PC-3 (cell line): ENCODE measurements around the gene WDR62. TPM values are rescaled to one million over a fixed set of nuclear protein-coding genes. Genes with fewer than 3 reads are reported as not detected.

Experiments used
- ATAC-seq: fragments of 200-7000 bp; cut with Tn5 transposase; 2 replicates; pipeline ENCODE4 v1.9.1; 2020; ENCODE audit warnings: mild to moderate bottlenecking, moderate library complexity
- BruUV-seq: library from RNA; stranded (reverse); fragments of 400-500 nt; replicated peaks from 2 replicates; lab custom pipeline; 2021; lab: Mats Ljungman, UMichigan
- CTCF ChIA-PET: fragments of 300-600 bp; sonication (Branson Sonifier 250); formaldehyde crosslinking; loops from one replicate; lab custom pipeline; 2022; ENCODE audit warnings: antibody characterized with exemption; lab: Charles Lee
- POLR2A ChIA-PET: fragments of 300-600 bp; sonication (Branson Sonifier 250); formaldehyde crosslinking; loops from one replicate; lab custom pipeline; 2022; ENCODE audit warnings: antibody characterized with exemption; ENCODE audit not compliant: unreplicated experiment; lab: Charles Lee
- DNase-seq: peaks from one replicate; pipeline ENCODE4 v3.0.0-alpha.2; 2015
- H2AFZ ChIP-seq: fragments of 300-600 bp; sonication (generic); 2 replicates; pipeline ENCODE4 v1.6.0; 2016; ENCODE audit warnings: antibody characterized with exemption, low read length
- H3F3A ChIP-seq: fragments of 300-600 bp; sonication (generic); one replicate; pipeline ENCODE4 v1.6.0; 2017; ENCODE audit warnings: antibody characterized with exemption, low read length, control low read depth, mild to moderate bottlenecking; ENCODE audit not compliant: unreplicated experiment
- H3K27ac ChIP-seq: fragments of 300-600 bp; sonication (generic); 2 replicates; pipeline ENCODE4 v1.5.1; 2016; ENCODE audit warnings: mild to moderate bottlenecking, low read length
- H3K27me3 ChIP-seq: fragments of 300-600 bp; sonication (generic); 2 replicates; pipeline ENCODE4 v1.6.1; 2016; ENCODE audit warnings: low read length, mixed read lengths
- H3K36me3 ChIP-seq: fragments of 300-600 bp; sonication (generic); 2 replicates; pipeline ENCODE4 v1.6.1; 2016; ENCODE audit warnings: low read depth, mixed run types, low read length, mixed read lengths
- H3K4me1 ChIP-seq: fragments of 300-600 bp; sonication (generic); 2 replicates; pipeline ENCODE4 v1.5.1; 2016; ENCODE audit warnings: low read length; ENCODE audit not compliant: insufficient read depth
- H3K4me2 ChIP-seq: fragments of 300-600 bp; sonication (generic); 2 replicates; pipeline ENCODE4 v1.6.0; 2016; ENCODE audit warnings: low read length
- H3K4me3 ChIP-seq: fragments of 300-600 bp; sonication (generic); 2 replicates; pipeline ENCODE4 v1.5.1; 2016; ENCODE audit warnings: mild to moderate bottlenecking, low read length, mixed read lengths
- H3K79me2 ChIP-seq: fragments of 300-600 bp; sonication (generic); 2 replicates; pipeline ENCODE4 v1.6.1; 2017; ENCODE audit warnings: low read length, mixed read lengths
- H3K9ac ChIP-seq: fragments of 300-600 bp; sonication (generic); 2 replicates; pipeline ENCODE4 v1.6.0; 2016; ENCODE audit warnings: mild to moderate bottlenecking, low read length
- H3K9me2 ChIP-seq: fragments of 300-600 bp; sonication (generic); replicated peaks from 2 replicates; pipeline ENCODE4 v1.6.1; 2016; ENCODE audit warnings: mixed run types, low read length, mixed read lengths
- H3K9me3 ChIP-seq: fragments of 300-600 bp; sonication (generic); 2 replicates; pipeline ENCODE4 v1.6.1; 2016; ENCODE audit warnings: low read length, mixed read lengths
- H4K20me1 ChIP-seq: fragments of 300-600 bp; sonication (generic); 2 replicates; pipeline ENCODE4 v1.6.1; 2016; ENCODE audit warnings: low read length, mixed read lengths
- CTCF ChIP-seq: fragments of 300-600 bp; sonication (generic); conservative IDR thresholded peaks from 2 replicates; pipeline ENCODE4 v1.5.1; 2017; ENCODE audit warnings: antibody characterized with exemption, low read depth, mild to moderate bottlenecking, low read length
- EZH2 ChIP-seq: fragments of 300-600 bp; sonication (generic); IDR thresholded peaks from one replicate; pipeline ENCODE4 v1.6.1; 2017; ENCODE audit warnings: antibody characterized with exemption, mild to moderate bottlenecking, low read length; ENCODE audit not compliant: unreplicated experiment
- EZH2phosphoT487 ChIP-seq: fragments of 300-600 bp; sonication (generic); IDR thresholded peaks from 2 replicates; pipeline ENCODE4 v1.6.1; 2018; ENCODE audit warnings: mild to moderate bottlenecking, antibody characterized with exemption, low read length, borderline replicate concordance
- intact Hi-C: fragments of 100-400 bp; cut with micrococcal nuclease; formaldehyde crosslinking; loops from 2 replicates; pipeline ENCODE4 v1.9.0; 2023
- total RNA-seq: library from RNA; depleted of rRNA; stranded (reverse); fragments of >200 nt; gene quantifications from 2 replicates; pipeline ENCODE4 v1.2.3, GENCODE V29; 2014

The WDR62 gene
- total RNA-seq, 1 experiment from 2014 or later, result 13.9 TPM

- no peaks in the 10 kb centered on the region for H3K9me3 ChIP-seq
- H3K4me3 ChIP-seq, result no peak overlapping the region
- H3K9me2 ChIP-seq, result no peaks in the 10 kb centered on the region
- H3K79me2 ChIP-seq, result no peaks in the 10 kb centered on the region
- no peak overlapping the region for H3K27ac ChIP-seq
- TF ChIP-seq EZH2phosphoT487 (no peak), EZH2 (no peak), CTCF (no peak)
- H3K27me3 ChIP-seq, result no peaks in the 10 kb centered on the region
- no TSS peak for BruUV-seq
- DNase-seq (no peak), ATAC-seq (no peak)
- peaks cover 5% of the 10 kb centered on the region; the same call in 1 of the 2 replicates for H3K36me3 ChIP-seq
- no peaks in the 10 kb centered on the region for H3F3A ChIP-seq
- no peak overlapping the region for H3K4me2 ChIP-seq
- H2AFZ ChIP-seq, result no peak overlapping the region
- CTCF ChIA-PET, result no interaction called here
- POLR2A ChIA-PET, result no interaction called here
- no peaks in the 10 kb centered on the region for H4K20me1 ChIP-seq
- H3K4me1 ChIP-seq, result peaks cover 11% of the 10 kb centered on the region
- no peak overlapping the region for H3K9ac ChIP-seq
- intact Hi-C loops, result no loop called here
Measured at GRCh38 chr19:36106991-36107390, 52.3 kb downstream of the WDR62 start.

GRCh38 chr19:36108684-36109083, 54.0 kb downstream of the WDR62 start:
- H3K9me3 ChIP-seq, result no peaks in the 10 kb centered on the region
- no peaks in the 10 kb centered on the region for H3K9me2 ChIP-seq
- H2AFZ ChIP-seq, result no peak overlapping the region
- TF ChIP-seq CTCF, result no peak
- no peak for TF ChIP-seq EZH2phosphoT487
- no peak for TF ChIP-seq EZH2
- H3K4me2 ChIP-seq, result no peak overlapping the region
- DNase-seq (no peak), ATAC-seq (no peak)
- intact Hi-C loops, result no loop called here
- BruUV-seq, result no TSS peak
- no peaks in the 10 kb centered on the region for H3F3A ChIP-seq
- no peaks in the 10 kb centered on the region for H3K27me3 ChIP-seq
- peaks cover 16% of the 10 kb centered on the region for H3K4me1 ChIP-seq
- no peak overlapping the region for H3K27ac ChIP-seq
- POLR2A ChIA-PET, result no interaction called here
- no peak overlapping the region for H3K9ac ChIP-seq
- H3K79me2 ChIP-seq, result peaks cover 9% of the 10 kb centered on the region; the same call in 1 of the 2 replicates
- no peak overlapping the region for H3K4me3 ChIP-seq
- no peaks in the 10 kb centered on the region for H4K20me1 ChIP-seq
- H3K36me3 ChIP-seq, result peaks cover 4% of the 10 kb centered on the region; the same call in 1 of the 2 replicates
- CTCF ChIA-PET, result no interaction called here

GRCh38 chr19:36110487-36111199, 55.9 kb downstream of the WDR62 start, which contains the start of gene OVOL3:
Gene OVOL3, plus strand, starts transcription at chr19:36111143. Its CDS starts 60 bp downstream, at chr19:36111203.
- POLR2A ChIA-PET, result no interaction called here
- no peak within 1 kb of the TSS for H3K4me2 ChIP-seq
- no peak within 1 kb of the TSS for H2AFZ ChIP-seq
- no TSS peak for BruUV-seq
- CTCF ChIA-PET, result no interaction called here
- no peaks in the 10 kb centered on the region for H3K36me3 ChIP-seq
- H4K20me1 ChIP-seq, result no peaks in the 10 kb centered on the region
- H3K4me3 ChIP-seq, result no peak within 1 kb of the TSS
- H3K27ac ChIP-seq, result no peak within 1 kb of the TSS
- no peak within 1 kb of the TSS for H3K9ac ChIP-seq
- ATAC-seq, result no peak
- TF ChIP-seq CTCF, result no peak
- no peak for TF ChIP-seq EZH2phosphoT487
- no peak for TF ChIP-seq EZH2
- H3K27me3 ChIP-seq, result no peaks in the 10 kb centered on the region
- H3F3A ChIP-seq, result no peaks in the 10 kb centered on the region
- peaks cover 16% of the 10 kb centered on the region; the same call in 1 of the 2 replicates for H3K79me2 ChIP-seq
- DNase-seq, result no peak
- H3K9me2 ChIP-seq, result no peaks in the 10 kb centered on the region
- H3K4me1 ChIP-seq, result 0 out of 2 replicates have a peak, but pooled peaks cover 10% of the 10 kb centered on the region
- no peaks in the 10 kb centered on the region for H3K9me3 ChIP-seq
- intact Hi-C loops, result no loop called here
